Nephron progenitor cell (in vitro differentiated cells): ENCODE measurements around the gene TMTC2.

Experiments used
- DNase-seq: peaks from one replicate; pipeline ENCODE4 v3.0.0; 2021
- H3K27ac Mint-ChIP-seq: 2 replicates; pipeline ENCODE4 v1.8.0; 2021; ENCODE audit warnings: mild to moderate bottlenecking, moderate library complexity, mixed read lengths
- H3K27me3 Mint-ChIP-seq: 2 replicates; pipeline ENCODE4 v1.8.0; 2021; ENCODE audit warnings: mild to moderate bottlenecking, low read depth, mixed read lengths; ENCODE audit not compliant: poor library complexity
- H3K36me3 Mint-ChIP-seq: 2 replicates; pipeline ENCODE4 v1.8.0; 2021; ENCODE audit warnings: low read depth, mixed read lengths
- H3K4me1 Mint-ChIP-seq: 2 replicates; pipeline ENCODE4 v1.8.0; 2021; ENCODE audit warnings: mixed read lengths
- H3K4me3 Mint-ChIP-seq: 2 replicates; pipeline ENCODE4 v1.8.0; 2021; ENCODE audit warnings: mild to moderate bottlenecking, moderate library complexity, mixed read lengths
- H3K9me3 Mint-ChIP-seq: 2 replicates; pipeline ENCODE4 v1.8.0; 2021; ENCODE audit warnings: mild to moderate bottlenecking, moderate library complexity, mixed read lengths
- CTCF ChIP-seq: fragments of 200-600 bp; sonication (generic); IDR thresholded peaks from 2 replicates; pipeline ENCODE4 v1.5.0; 2021; ENCODE audit warnings: antibody characterized with exemption

TMTC2 gene

GRCh38 chr12:82783435-82783834 lies 96.7 kb downstream of the TMTC2 start:
- Mint-ChIP-seq H3K36me3 (peaks cover 5% of the 10 kb centered on the region), H3K9me3 (no peaks in the 10 kb centered on the region), H3K27me3 (no peaks in the 10 kb centered on the region), H3K4me3 (no peak overlapping the region), H3K27ac (peak overlapping the region; percentile 81), H3K4me1 (peaks cover 68% of the 10 kb centered on the region)
- no peak for DNase-seq
- no peak for TF ChIP-seq CTCF

GRCh38 chr12:82787016-82787415 lies 100.3 kb downstream of the TMTC2 start:
- no peak for TF ChIP-seq CTCF
- H3K4me3 Mint-ChIP-seq: no peak overlapping the region
- H3K27ac Mint-ChIP-seq: no peak overlapping the region
- no peaks in the 10 kb centered on the region for H3K9me3 Mint-ChIP-seq
- peaks cover 3% of the 10 kb centered on the region for H3K27me3 Mint-ChIP-seq
- no peak for DNase-seq
- H3K36me3 Mint-ChIP-seq: peaks cover 14% of the 10 kb centered on the region
- peaks cover 54% of the 10 kb centered on the region for H3K4me1 Mint-ChIP-seq

GRCh38 chr12:82788594-82788993 lies 101.9 kb downstream of the TMTC2 start:
- H3K9me3 Mint-ChIP-seq: peaks cover 4% of the 10 kb centered on the region
- H3K27me3 Mint-ChIP-seq: peaks cover 3% of the 10 kb centered on the region
- H3K36me3 Mint-ChIP-seq: peaks cover 19% of the 10 kb centered on the region
- peaks cover 54% of the 10 kb centered on the region for H3K4me1 Mint-ChIP-seq
- H3K27ac Mint-ChIP-seq: no peak overlapping the region
- DNase-seq: no peak
- no peak overlapping the region for H3K4me3 Mint-ChIP-seq
- no peak for TF ChIP-seq CTCF

- Mint-ChIP-seq H3K36me3 (peaks cover 19% of the 10 kb centered on the region), H3K27ac (no peak overlapping the region), H3K4me3 (no peak overlapping the region), H3K9me3 (peaks cover 4% of the 10 kb centered on the region), H3K27me3 (peaks cover 3% of the 10 kb centered on the region), H3K4me1 (peaks cover 53% of the 10 kb centered on the region)
- DNase-seq: no peak
- no peak for TF ChIP-seq CTCF
These were observed 103.0 kb downstream of the TMTC2 start for GRCh38 chr12:82789674-82790073.

GRCh38 chr12:82793751-82794281 lies 107.1 kb downstream of the TMTC2 start:
- H3K27me3 Mint-ChIP-seq: peaks cover 3% of the 10 kb centered on the region
- no peak for TF ChIP-seq CTCF
- peaks cover 28% of the 10 kb centered on the region for H3K4me1 Mint-ChIP-seq
- H3K36me3 Mint-ChIP-seq: peaks cover 26% of the 10 kb centered on the region
- H3K4me3 Mint-ChIP-seq: peak overlapping the region; percentile 30
- peak overlapping the region; percentile 19 for H3K27ac Mint-ChIP-seq
- DNase-seq: peak; percentile 5
- H3K9me3 Mint-ChIP-seq: peaks cover 4% of the 10 kb centered on the region

GRCh38 chr12:82797480-82797879 lies 110.8 kb downstream of the TMTC2 start:
- Mint-ChIP-seq H3K9me3 (peaks cover 9% of the 10 kb centered on the region), H3K27ac (no peak overlapping the region), H3K36me3 (peaks cover 33% of the 10 kb centered on the region), H3K4me3 (no peak overlapping the region), H3K4me1 (peaks cover 19% of the 10 kb centered on the region), H3K27me3 (no peaks in the 10 kb centered on the region)
- DNase-seq: no peak
- no peak for TF ChIP-seq CTCF
